SK-N-SH (cell line): ENCODE measurements around the gene KCTD4. TPM values are rescaled to one million over a fixed set of nuclear protein-coding genes. Genes with fewer than 3 reads are reported as not detected.

ENCODE experiments used
- CTCF ChIA-PET: fragments of 300-600, 350-600 bp; formaldehyde crosslinking; extraction: SDS; loops from one replicate; lab custom pipeline; 2021; lab: Yijun Ruan, JAX
- POLR2A ChIA-PET: fragments of 350-600 bp; sonication (Branson Sonifier 250); formaldehyde crosslinking; extraction: SDS; loops from one replicate; lab custom pipeline; 2020; ENCODE audit warnings: antibody characterized with exemption, inconsistent platforms; lab: Yijun Ruan, JAX
- DNase-seq: peaks from one replicate; pipeline ENCODE4 v3.0.0; 2012
- H2AFZ ChIP-seq: fragments of 200-600 bp; sonication (generic); 2 replicates; pipeline ENCODE4 v1.8.1; 2016; ENCODE audit warnings: antibody characterized with exemption, mild to moderate bottlenecking, low read depth
- H3F3A ChIP-seq: fragments of 200-600 bp; sonication (generic); replicated peaks from 2 replicates; pipeline ENCODE3; 2016; ENCODE audit warnings: antibody characterized with exemption, mild to moderate bottlenecking; ENCODE audit not compliant: insufficient read depth
- H3K27ac ChIP-seq, 2 experiments: fragments of 200-500 bp in 1 of 2; fragments of 200-600 bp in 1 of 2; sonication (Bioruptor generic) in 1 of 2; sonication (generic), shearing (Covaris generic) in 1 of 2; 2 replicates each; pipeline versions ENCODE4 v1.5.1 to v1.6.1; 2014 to 2016; ENCODE audit warnings: low read depth in 2 of 2, inconsistent platforms in 1 of 2, low read length in 1 of 2, mild to moderate bottlenecking in 1 of 2, mixed read lengths in 1 of 2
- H3K27me3 ChIP-seq: fragments of 200-600 bp; sonication (generic), shearing (Covaris generic); 2 replicates; pipeline ENCODE4 v1.6.1; 2016; ENCODE audit warnings: mixed run types; ENCODE audit not compliant: insufficient read depth
- H3K36me3 ChIP-seq, 2 experiments: fragments of 200-500 bp in 1 of 2; fragments of 200-600 bp in 1 of 2; sonication (Bioruptor generic) in 1 of 2; sonication (generic) in 1 of 2; replicated peaks in 1 of 2; 2 replicates each; pipeline versions ENCODE3 to v1.5.1; 2014 to 2016; ENCODE audit warnings: low read length in 1 of 2, mild to moderate bottlenecking in 1 of 2; ENCODE audit not compliant: insufficient read depth in 2 of 2, control insufficient read depth in 1 of 2
- H3K4me1 ChIP-seq, 2 experiments: fragments of 200-500 bp in 1 of 2; fragments of 200-600 bp in 1 of 2; sonication (Bioruptor generic) in 1 of 2; sonication (generic), shearing (Covaris generic) in 1 of 2; 2 replicates each; pipeline versions ENCODE4 v1.5.1 to v1.6.1; 2014 to 2016; ENCODE audit warnings: low read depth in 1 of 2, low read length in 1 of 2, mixed run types in 1 of 2; ENCODE audit not compliant: insufficient read depth in 2 of 2, control insufficient read depth in 1 of 2
- H3K4me2 ChIP-seq: fragments of 200-600 bp; sonication (generic), shearing (Covaris generic); 2 replicates; pipeline ENCODE4 v1.6.1; 2017; ENCODE audit warnings: mixed run types
- H3K4me3 ChIP-seq, 2 experiments: fragments of 200-500 bp in 1 of 2; fragments of 200-600 bp in 1 of 2; sonication (Bioruptor generic) in 1 of 2; sonication (generic), shearing (Covaris generic) in 1 of 2; 2 replicates each; pipeline versions ENCODE4 v1.5.1 to v1.8.1; 2014 to 2016; ENCODE audit warnings: low read depth in 2 of 2, inconsistent platforms in 1 of 2, low read length in 1 of 2, mild to moderate bottlenecking in 1 of 2, mixed read lengths in 1 of 2, moderate library complexity in 1 of 2
- H3K79me2 ChIP-seq: fragments of 200-600 bp; sonication (generic); 2 replicates; pipeline ENCODE4 v1.8.1; 2017; ENCODE audit warnings: mild to moderate bottlenecking; ENCODE audit not compliant: insufficient read depth
- H3K9ac ChIP-seq: fragments of 200-600 bp; sonication (generic); 2 replicates; pipeline ENCODE4 v1.6.1; 2017; ENCODE audit warnings: mixed run types
- H3K9me2 ChIP-seq: fragments of 200-600 bp; sonication (generic); 2 replicates; pipeline ENCODE4 v1.6.1; 2017; ENCODE audit warnings: mixed run types
- H3K9me3 ChIP-seq: fragments of 200-600 bp; sonication (generic); 2 replicates; pipeline ENCODE4 v1.6.1; 2017; ENCODE audit warnings: mixed run types, mild to moderate bottlenecking, moderate library complexity
- H4K20me1 ChIP-seq: fragments of 200-600 bp; sonication (generic); 2 replicates; pipeline ENCODE4 v1.6.1; 2017; ENCODE audit warnings: mild to moderate bottlenecking, mixed run types; ENCODE audit not compliant: insufficient read depth
- CHD2 ChIP-seq: fragments of 150-350 bp; IDR thresholded peaks from 2 replicates; pipeline ENCODE4 v1.6.1; 2018; ENCODE audit warnings: low read length; ENCODE audit not compliant: partially characterized antibody
- CTCF ChIP-seq: fragments of 200-600 bp; sonication (generic); IDR thresholded peaks from 2 replicates; pipeline ENCODE4 v1.6.1; 2017; ENCODE audit warnings: antibody characterized with exemption, mild to moderate bottlenecking, moderate library complexity
- ELF1 ChIP-seq: IDR thresholded peaks from 2 replicates; pipeline ENCODE4 v1.4.0; 2012
- EP300 ChIP-seq, 2 experiments: IDR thresholded peaks; 2 replicates each; pipeline versions ENCODE4 v1.4.0 to v1.6.1; 2012; ENCODE audit warnings: borderline replicate concordance in 1 of 2, low read depth in 1 of 2, low read length in 1 of 2
- EZH2phosphoT487 ChIP-seq: fragments of 200-600 bp; sonication (generic); IDR thresholded peaks from 2 replicates; pipeline ENCODE4 v1.6.1; 2017; ENCODE audit warnings: low read depth, mixed run types, mild to moderate bottlenecking, antibody characterized with exemption, moderate library complexity, borderline replicate concordance
- FOSL2 ChIP-seq: IDR thresholded peaks from 2 replicates; pipeline ENCODE4 v1.4.0; 2012; ENCODE audit warnings: low read depth, mild to moderate bottlenecking, moderate library complexity, borderline replicate concordance
- GABPA ChIP-seq: IDR thresholded peaks from 2 replicates; pipeline ENCODE4 v1.4.0; 2012; ENCODE audit warnings: low read depth, mild to moderate bottlenecking
- GATA2 ChIP-seq: sonication (generic); formaldehyde crosslinking; IDR thresholded peaks from 2 replicates; pipeline ENCODE4 v1.5.0; 2020; ENCODE audit warnings: mild to moderate bottlenecking, missing genetic modification reagents
- MAX ChIP-seq: IDR thresholded peaks from 2 replicates; pipeline ENCODE4 v1.4.0; 2012; ENCODE audit warnings: low read depth
- PBX3 ChIP-seq: IDR thresholded peaks from 2 replicates; pipeline ENCODE4; 2012
- RAD21 ChIP-seq: IDR thresholded peaks from 2 replicates; pipeline ENCODE4 v1.6.1; 2012; ENCODE audit warnings: mild to moderate bottlenecking, low read length
- RFX5 ChIP-seq: IDR thresholded peaks from 2 replicates; pipeline ENCODE4 v1.6.1; 2012; ENCODE audit warnings: mild to moderate bottlenecking, improper control_type of control experiment, low read length
- SIN3A ChIP-seq: IDR thresholded peaks from 2 replicates; pipeline ENCODE4 v1.6.1; 2012; ENCODE audit warnings: low read depth, mild to moderate bottlenecking, low read length, moderate library complexity, borderline replicate concordance
- TAF1 ChIP-seq: IDR thresholded peaks from 2 replicates; pipeline ENCODE4 v1.6.1; 2012; ENCODE audit warnings: low read depth, mild to moderate bottlenecking, low read length, moderate library complexity, borderline replicate concordance
- TCF12 ChIP-seq: IDR thresholded peaks from 2 replicates; pipeline ENCODE4 v1.4.0; 2012
- USF2 ChIP-seq: fragments of 150-350 bp; IDR thresholded peaks from 2 replicates; pipeline ENCODE4 v1.6.1; 2017; ENCODE audit warnings: antibody characterized with exemption, low read length, low read depth, borderline replicate concordance
- ZBTB33 ChIP-seq: IDR thresholded peaks from 2 replicates; pipeline ENCODE4 v1.4.0; 2012; ENCODE audit warnings: low read depth, borderline replicate concordance
- WGBS: methylation state at CpG from one replicate; pipeline ENCODE4 v1.1.6; 2017; ENCODE audit warnings: low lambda C conversion rate; 5-methylcytosine and 5-hydroxymethylcytosine counted together
- polyA plus RNA-seq, 3 experiments: library from polyadenylated mRNA; depleted of rRNA; stranded (reverse); fragments of >200 nt; gene quantifications; 2 replicates each; pipeline ENCODE4 v1.2.3, GENCODE V29; 2012

KCTD4 gene
- polyA plus RNA-seq, 1 of the 3 experiments (the other 2 are of a cell fraction): 0.56 TPM

GRCh38 chr13:45174478-45174877 is 26.4 kb downstream of the KCTD4 start:
- H3K36me3 ChIP-seq: peaks cover 0 to 18% of the 10 kb centered on the region in 2 experiments
- no peak overlapping the region for H3K4me2 ChIP-seq
- no peaks in the 10 kb centered on the region for H3K27me3 ChIP-seq
- ChIA-PET CTCF (no interaction called here), POLR2A (no interaction called here)
- no peak overlapping the region for H3K9ac ChIP-seq
- H3K4me3 ChIP-seq: no peak overlapping the region
- H2AFZ ChIP-seq: no peak overlapping the region
- peaks cover 11% of the 10 kb centered on the region for H3F3A ChIP-seq
- H3K4me1 ChIP-seq: peaks cover 3 to 22% of the 10 kb centered on the region in 2 experiments
- no peaks in the 10 kb centered on the region for H4K20me1 ChIP-seq
- H3K9me3 ChIP-seq: no peaks in the 10 kb centered on the region
- TF ChIP-seq CHD2 (no peak), RAD21 (no peak), ZBTB33 (no peak), GABPA (no peak), TAF1 (no peak), ELF1 (no peak), RFX5 (no peak), MAX (no peak), EP300 (IDR thresholded peaks at IDR 0.05; ENCODE audit: borderline replicate concordance in 1 of 2, low read depth in 1 of 2, low read length in 1 of 2) (no peak)
- no peaks in the 10 kb centered on the region for H3K9me2 ChIP-seq
- peaks cover 41% of the 10 kb centered on the region for H3K79me2 ChIP-seq
- no peak for DNase-seq
- H3K27ac ChIP-seq: no peak overlapping the region

GRCh38 chr13:45168555-45168930 is 32.3 kb downstream of the KCTD4 start:
- Histone ChIP-seq H3F3A (peaks cover 3% of the 10 kb centered on the region), H3K4me3 (no peak overlapping the region), H3K36me3 (peaks cover 0 to 15% of the 10 kb centered on the region in 2 experiments), H3K4me2 (no peak overlapping the region), H2AFZ (no peak overlapping the region), H3K79me2 (peaks cover 23% of the 10 kb centered on the region; the same call in 1 of the 2 replicates), H3K4me1 (no peaks in the 10 kb centered on the region; a peak in 1 of 4 replicates), H3K9ac (no peak overlapping the region), H3K27ac (no peak overlapping the region), H3K27me3 (no peaks in the 10 kb centered on the region), H3K9me2 (no peaks in the 10 kb centered on the region), H4K20me1 (no peaks in the 10 kb centered on the region), H3K9me3 (no peaks in the 10 kb centered on the region)
- no peak for DNase-seq
- CTCF ChIA-PET: no interaction called here
- TF ChIP-seq TCF12 (no peak), GATA2 (CRISPR knock-in tag) (no peak), EZH2phosphoT487 (no peak), PBX3 (no peak), ELF1 (no peak), MAX (no peak), USF2 (no peak), GABPA (no peak), SIN3A (no peak), CTCF (no peak), FOSL2 (no peak)
- POLR2A ChIA-PET: no interaction called here
- WGBS: 75% methylated on average over 2 of the region's 2 CpGs
